Transverse colon (tissue), 4 donors: ENCODE results near the gene SNTG2. TPM values are rescaled to one million over a fixed set of nuclear protein-coding genes. Genes with fewer than 3 reads are reported as not detected.

Experiments
- DNase-seq: peaks from one replicate; pipeline ENCODE4 v3.0.0-alpha.2; 2019
- H3K27ac ChIP-seq, 4 donors: fragments of 200-600 bp; sonication (generic); 2 replicates each; pipeline ENCODE4 v1.5.1; 2016 to 2018; ENCODE audit warnings: inconsistent platforms in 4 of 4
- H3K27me3 ChIP-seq: fragments of 200-600 bp; sonication (generic); 2 replicates; pipeline ENCODE4 v1.5.1; 2017; ENCODE audit warnings: inconsistent platforms
- H3K36me3 ChIP-seq, 4 donors: fragments of 200-600 bp; sonication (generic); 2 replicates each; pipeline ENCODE4 v1.5.1; 2017 to 2019; ENCODE audit warnings: inconsistent platforms in 4 of 4
- H3K4me1 ChIP-seq, 4 donors: fragments of 200-600 bp; sonication (generic); 2 replicates each; pipeline ENCODE4 v1.5.1; 2017 to 2020; ENCODE audit warnings: inconsistent platforms in 4 of 4
- H3K4me3 ChIP-seq, 4 donors: fragments of 200-600 bp; sonication (generic); 1 replicate in 1 of 4; 2 replicates in 3 of 4; pipeline versions ENCODE4 v1.5.1 to v1.6.1; 2017 to 2019; ENCODE audit warnings: inconsistent platforms in 4 of 4
- H3K9me3 ChIP-seq, 2 donors: fragments of 200-600 bp; sonication (generic); 2 replicates each; pipeline ENCODE4 v1.5.1; 2017 to 2019; ENCODE audit warnings: inconsistent platforms in 2 of 2
- CTCF ChIP-seq, 5 experiments: fragments of 200-600 bp in 3 of 5; fragments of 450-650 bp in 2 of 5; sonication (generic) in 3 of 5; IDR thresholded peaks; 1 replicate in 2 of 5; 2 replicates in 3 of 5; pipeline ENCODE4 v1.5.1; 2016 to 2017; ENCODE audit warnings: antibody characterized with exemption in 5 of 5, inconsistent platforms in 3 of 5, mild to moderate bottlenecking in 2 of 5, moderate library complexity in 1 of 5
- EP300 ChIP-seq: sonication (generic); formaldehyde crosslinking; IDR thresholded peaks from one replicate; pipeline ENCODE4 v1.6.1; 2017; ENCODE audit warnings: antibody characterized with exemption, low read depth
- POLR2A ChIP-seq: fragments of 450-650 bp; IDR thresholded peaks from one replicate; pipeline ENCODE4 v1.6.1; 2016; ENCODE audit warnings: antibody characterized with exemption, mild to moderate bottlenecking, moderate library complexity
- POLR2AphosphoS5 ChIP-seq, 3 donors: sonication (generic); formaldehyde crosslinking; IDR thresholded peaks; one replicate each; pipeline ENCODE4 v1.6.1; 2016; ENCODE audit warnings: antibody characterized with exemption in 3 of 3
- WGBS, 2 donors: methylation state at CpG; one replicate each; pipeline ENCODE4 v1.1.5; 2018; ENCODE audit warnings: low coverage in 1 of 2; 5-methylcytosine and 5-hydroxymethylcytosine counted together
- in situ Hi-C, 4 donors: fragments of 200-750 bp; cut with MboI; loops; one replicate each; pipeline versions ENCODE4 v1.15.0 to v1.15.1; 2017; ENCODE audit warnings: low sequenced_read_pairs in 3 of 4, low pct_ligation_motif_present in 1 of 4, low pct_unique_long_range_greater_than_20kb in 1 of 4
- intact Hi-C: fragments of 100-400 bp; cut with DNase I; formaldehyde crosslinking; loops from one replicate; pipeline ENCODE4 v1.15.1; 2023; ENCODE audit warnings: low total_unique reads
- total RNA-seq, 4 donors: library from RNA; depleted of rRNA; stranded (reverse); fragments of >200 nt; gene quantifications; one replicate each; pipeline ENCODE4 v1.1.0, GENCODE V29; 2016

The SNTG2 gene
- total RNA-seq, 4 donors from 2014 or later, result 0.55 to 4.9 (median 1.5) TPM

- TF ChIP-seq EP300 (no peak), POLR2AphosphoS5 (IDR thresholded peaks at IDR 0.05) (no peak), CTCF (IDR thresholded peaks at IDR 0.05) (no peak), POLR2A (no peak)
- Histone ChIP-seq H3K36me3 (no peaks in the 10 kb centered on the region), H3K4me3 (no peak overlapping the region), H3K4me1 (no peaks in the 10 kb centered on the region), H3K9me3 (no peaks in the 10 kb centered on the region), H3K27me3 (no peaks in the 10 kb centered on the region), H3K27ac (no peak overlapping the region)
- intact Hi-C loops (no loop called here), in situ Hi-C loops (no loop called here)
- DNase-seq, result no peak
- 71 to 78% methylated on average over 2 to 18 of the region's 18 CpGs for WGBS, 2 donors
Measured at GRCh38 chr2:1237783-1238182, 287.1 kb downstream of the SNTG2 start.

GRCh38 chr2:1238598-1239138 lies 288.0 kb downstream of the SNTG2 start:
- H3K4me1 ChIP-seq, result no peaks in the 10 kb centered on the region
- 61 to 72% methylated on average over 7 to 14 of the region's 14 CpGs for WGBS, 2 donors
- TF ChIP-seq POLR2AphosphoS5 (IDR thresholded peaks at IDR 0.05) (no peak), EP300 (no peak), POLR2A (no peak), CTCF (IDR thresholded peaks at IDR 0.05) (no peak)
- no peak for DNase-seq
- H3K4me3 ChIP-seq, result no peak overlapping the region
- intact Hi-C loops, result no loop called here
- H3K27ac ChIP-seq, result no peak overlapping the region
- H3K9me3 ChIP-seq, result no peaks in the 10 kb centered on the region
- H3K27me3 ChIP-seq, result no peaks in the 10 kb centered on the region
- H3K36me3 ChIP-seq, result no peaks in the 10 kb centered on the region
- in situ Hi-C loops, result no loop called here

DNA sequence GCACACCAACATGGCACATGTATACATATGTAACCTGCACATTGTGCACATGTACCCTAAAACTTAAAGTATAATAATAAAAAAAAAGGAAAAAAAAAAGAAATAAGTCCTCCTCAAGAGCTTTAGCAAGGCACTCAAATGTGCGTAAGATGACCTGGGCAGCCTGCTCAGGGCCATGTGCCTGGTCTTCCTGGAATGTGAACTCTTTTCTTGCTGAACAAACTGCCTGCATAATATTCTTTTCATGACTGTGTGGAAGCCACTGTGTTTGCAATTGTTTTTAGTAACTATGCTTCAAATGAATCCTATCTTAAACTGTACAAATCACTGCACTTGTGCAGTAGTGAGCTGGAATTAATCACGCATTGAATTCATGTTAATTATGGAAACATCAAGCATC lies 294.5 kb downstream of the SNTG2 start:
- intact Hi-C loops, result no loop called here
- TF ChIP-seq POLR2A, result no peak
- no peak for TF ChIP-seq EP300
- TF ChIP-seq POLR2AphosphoS5 (IDR thresholded peaks at IDR 0.05), result no peak
- TF ChIP-seq CTCF (IDR thresholded peaks at IDR 0.05), result no peak
- DNase-seq, result no peak
- 83 to 86% methylated on average over 2 of the region's 2 CpGs for WGBS, 2 donors
- H3K4me3 ChIP-seq, result no peak overlapping the region
- H3K27me3 ChIP-seq, result peaks cover 4% of the 10 kb centered on the region
- H3K27ac ChIP-seq, result no peak overlapping the region
- no peaks in the 10 kb centered on the region for H3K4me1 ChIP-seq
- no peaks in the 10 kb centered on the region for H3K9me3 ChIP-seq
- no peaks in the 10 kb centered on the region for H3K36me3 ChIP-seq
- in situ Hi-C loops, result no loop called here

GRCh38 chr2:1246239-1246638 lies 295.6 kb downstream of the SNTG2 start:
- H3K36me3 ChIP-seq, result no peaks in the 10 kb centered on the region
- DNase-seq, result no peak
- WGBS, 2 donors, result 80 to 83% methylated on average over 4 to 9 of the region's 9 CpGs
- no peaks in the 10 kb centered on the region for H3K4me1 ChIP-seq
- in situ Hi-C loops (no loop called here), intact Hi-C loops (no loop called here)
- H3K4me3 ChIP-seq, result no peak overlapping the region
- no peak for TF ChIP-seq POLR2AphosphoS5 (IDR thresholded peaks at IDR 0.05)
- no peak for TF ChIP-seq POLR2A
- no peak for TF ChIP-seq CTCF (IDR thresholded peaks at IDR 0.05)
- no peak for TF ChIP-seq EP300
- peaks cover 4% of the 10 kb centered on the region for H3K27me3 ChIP-seq
- no peaks in the 10 kb centered on the region for H3K9me3 ChIP-seq
- no peak overlapping the region for H3K27ac ChIP-seq
